Amniotic epithelial cell (primary cell): ENCODE data around the gene PAX5.
A peak's percentile ranks its signal among the peaks of the same experiment; 100 is the strongest.

Experiments
- DNase-seq: peaks from one replicate; pipeline ENCODE4 v3.0.0-alpha.2; 2010; ENCODE audit warnings: low read depth

Gene PAX5

DNA sequence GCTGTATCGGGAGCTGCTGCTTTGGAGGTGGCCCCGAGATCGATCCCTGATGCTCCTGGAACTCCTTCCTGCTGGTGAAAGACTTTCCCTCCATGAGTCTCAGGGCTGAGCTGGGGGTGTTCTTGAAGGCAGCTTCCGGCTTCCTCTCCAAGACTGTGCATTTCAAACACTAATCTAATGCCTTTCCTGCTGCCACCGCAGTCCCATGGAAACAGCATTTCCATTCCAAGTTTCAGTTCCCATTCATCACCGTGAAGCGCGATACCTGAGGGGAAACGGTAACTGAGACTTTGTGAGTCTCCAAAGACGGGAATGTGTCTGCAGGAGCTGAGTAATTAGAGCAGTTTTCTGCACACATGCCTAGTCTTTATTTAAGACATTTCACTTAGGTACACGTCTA lies 230.1 kb downstream of the PAX5 start:
- DNase-seq, result no peak

GRCh38 chr9:36802201-36802920 lies 231.7 kb downstream of the PAX5 start:
- peak; percentile 21 for DNase-seq

DNA sequence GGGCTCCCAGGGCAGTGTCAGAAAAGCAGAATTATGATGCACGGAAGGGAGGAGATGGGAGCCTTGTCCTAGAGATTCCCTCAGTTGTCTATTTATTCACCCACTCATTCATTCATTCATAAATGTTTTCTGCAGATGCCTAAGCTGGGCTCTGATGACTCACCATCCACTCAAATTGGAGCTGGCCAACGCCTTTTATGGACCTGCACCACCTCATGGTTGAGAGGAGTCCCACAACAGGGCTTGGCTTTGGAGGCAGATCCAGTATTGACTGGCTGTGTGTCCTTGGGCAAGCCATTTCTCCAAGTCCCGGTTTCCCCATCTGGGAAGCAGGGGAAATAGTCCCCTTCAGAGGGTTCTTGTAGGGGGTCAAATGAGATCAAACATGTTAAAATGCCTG lies 233.6 kb downstream of the PAX5 start:
- DNase-seq, result no peak

DNA sequence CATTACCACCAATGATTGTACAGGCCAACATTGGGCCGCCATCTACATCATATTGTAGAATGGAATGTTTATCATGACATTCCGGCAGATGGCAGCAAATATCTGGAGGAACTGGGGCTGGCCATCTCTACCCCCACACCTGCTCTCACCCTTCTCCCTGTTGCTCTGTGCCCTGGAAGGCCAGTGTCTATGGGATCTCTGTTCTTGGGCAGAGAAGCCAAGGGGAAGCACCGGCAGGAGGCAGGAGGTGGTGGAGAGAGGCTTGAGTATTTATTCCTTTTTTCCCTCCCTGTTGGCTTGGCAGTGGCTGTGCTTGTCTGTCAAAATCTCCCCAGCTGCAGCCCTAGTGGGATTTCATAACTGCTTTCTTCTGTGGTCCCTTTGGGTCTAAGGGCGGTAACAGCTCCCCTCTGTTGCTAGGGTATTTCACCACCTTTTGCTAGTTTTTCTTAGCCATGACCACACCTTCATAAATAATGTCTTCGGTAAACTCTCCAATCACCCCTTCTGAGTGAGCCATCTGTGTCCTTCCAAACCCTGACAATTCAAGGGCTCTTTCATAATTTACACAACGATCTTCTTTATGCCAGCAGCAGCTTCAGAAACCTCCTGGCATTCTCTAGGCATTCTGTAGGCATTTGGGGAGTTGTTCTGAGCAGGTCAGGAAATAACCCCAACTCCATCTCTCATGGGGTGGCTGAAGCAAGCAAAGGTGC lies 235.6 kb downstream of the PAX5 start:
- DNase-seq, result no peak

- no peak for DNase-seq
These were observed 236.4 kb downstream of the PAX5 start for GRCh38 chr9:36797471-36798220.

DNA sequence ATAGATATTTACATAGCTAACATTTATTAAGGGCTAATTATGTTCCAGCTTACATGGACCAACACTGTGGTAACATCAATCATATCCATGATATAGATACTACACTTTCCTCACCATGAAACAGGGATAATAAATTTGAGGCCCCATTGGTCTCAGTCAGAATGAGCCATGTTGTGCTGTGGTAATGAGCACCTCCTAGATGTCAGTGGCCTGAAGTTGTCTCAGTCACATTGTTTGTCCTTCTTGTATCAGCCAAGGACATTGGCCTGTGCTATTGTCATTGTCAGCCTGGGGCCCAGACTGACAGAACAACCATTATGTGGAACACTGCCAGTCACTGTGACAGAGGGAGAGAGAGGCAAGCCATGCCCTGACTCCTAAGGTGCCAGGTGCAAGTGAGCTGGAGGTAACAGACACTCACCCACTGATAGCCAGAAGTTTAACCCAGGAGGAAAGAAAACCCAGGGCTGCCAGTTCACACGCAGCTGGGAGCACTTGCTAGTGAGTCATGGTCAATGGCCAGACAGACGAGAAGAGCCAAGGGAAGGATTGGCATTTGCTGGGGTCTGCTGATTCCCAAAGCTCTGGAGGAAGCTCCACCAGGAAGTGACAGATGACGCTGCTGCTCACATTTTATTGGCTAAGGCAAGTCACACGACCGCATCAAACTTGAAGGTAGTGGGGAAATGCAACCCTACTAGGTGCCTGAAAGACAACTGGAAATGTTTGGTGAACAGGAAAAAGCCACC lies 237.2 kb downstream of the PAX5 start:
- no peak for DNase-seq

DNA sequence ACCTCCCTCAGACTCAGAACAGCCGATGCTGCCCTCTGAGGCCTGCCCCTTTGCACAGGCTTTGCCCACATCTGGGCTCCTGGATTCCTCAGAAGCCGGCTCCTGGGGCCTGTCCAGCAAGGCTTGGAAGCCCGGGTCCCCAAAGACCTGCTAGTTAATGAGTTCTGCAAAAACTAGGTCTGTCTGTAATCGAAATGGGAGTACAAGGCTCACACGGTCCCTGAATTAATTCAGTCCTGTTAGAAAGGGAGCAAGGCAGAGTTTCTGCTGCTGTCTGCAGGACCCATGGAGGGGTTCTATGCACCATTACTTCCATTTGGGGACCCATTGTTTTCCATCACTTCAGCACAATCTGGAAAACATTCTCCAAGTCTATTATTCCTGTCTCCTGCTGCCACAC lies 239.6 kb downstream of the PAX5 start:
- no peak for DNase-seq

GRCh38 chr9:36793277-36793676 lies 240.8 kb downstream of the PAX5 start:
- no peak for DNase-seq

- DNase-seq, result no peak
These were observed 242.7 kb downstream of the PAX5 start for GRCh38 chr9:36791222-36791950.

- DNase-seq, result no peak
These were observed 244.2 kb downstream of the PAX5 start for GRCh38 chr9:36789886-36790285.

- no peak for DNase-seq
These were observed 245.5 kb downstream of the PAX5 start for GRCh38 chr9:36788534-36788933.

DNA sequence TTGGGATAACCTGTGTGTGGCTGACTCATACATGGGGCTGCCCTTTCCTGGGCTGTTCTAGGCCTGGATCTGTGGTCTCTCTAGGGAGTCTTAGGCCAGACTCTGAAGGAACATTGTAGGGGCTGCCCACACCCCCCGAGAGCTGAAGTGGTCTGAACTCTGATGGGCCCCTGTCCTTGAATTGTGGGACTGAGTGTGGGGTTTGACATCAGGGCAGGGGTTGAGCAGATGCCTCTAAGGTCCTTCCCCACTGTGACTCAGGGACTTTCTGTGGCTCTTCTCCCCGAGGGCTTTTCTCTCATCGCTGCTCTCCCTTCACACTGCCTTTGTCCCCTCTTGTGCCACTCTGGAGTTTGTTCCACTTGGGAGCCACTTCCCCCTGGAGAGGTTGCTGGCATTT lies 246.4 kb downstream of the PAX5 start:
- peak; percentile 9 for DNase-seq
